ENCODE measurements around the gene ELL2. TPM values are rescaled to one million over a fixed set of nuclear protein-coding genes. Genes with fewer than 3 reads are reported as not detected.

Gene ELL2
- total and polyA plus RNA-seq, 9 of the 15 experiments (the other 6 are each of a cell fraction or from before 2014, with no cell fraction given), result 4.3 to 18.3 (median 14.5) TPM

DNA sequence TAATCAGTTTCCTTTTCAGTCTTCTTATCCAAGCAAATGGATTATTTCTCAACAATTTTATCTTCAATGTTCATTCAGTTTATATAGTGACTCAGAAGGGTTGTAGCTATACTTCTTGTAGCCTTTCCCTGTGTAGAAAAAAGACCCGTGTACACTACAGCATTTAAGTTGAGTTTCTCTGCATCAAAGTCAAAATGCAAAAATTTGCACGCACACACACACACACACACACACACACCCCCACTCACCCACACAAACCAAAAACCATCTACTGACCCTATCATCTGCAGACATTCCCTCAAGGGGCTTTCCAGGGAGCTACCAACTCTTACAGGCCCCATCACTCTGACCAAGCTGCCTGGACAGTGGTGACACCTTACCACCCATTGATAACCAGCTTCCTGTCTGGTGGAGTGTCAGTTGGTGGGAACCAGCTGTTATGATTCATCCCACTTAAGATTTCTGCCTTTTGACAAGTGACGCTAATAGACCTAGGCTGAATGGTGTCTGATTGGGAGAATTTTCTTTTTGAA, 12.2 kb upstream of the ELL2 start (continued):
- peak; percentile 73; the same call in 1 of the 2 replicates for TF ChIP-seq LCOR (CRISPR knock-in tag; IDR thresholded peaks at IDR 0.05)
- TF ChIP-seq RCOR1 (IDR thresholded peaks at IDR 0.05; ENCODE audit: borderline replicate concordance in 1 of 2, low read depth in 2 of 2, low read length in 2 of 2), result peak in 1 of 2 experiments; percentile 79; a peak in 2 of 4 replicates
- TF ChIP-seq CC2D1A (IDR thresholded peaks at IDR 0.05), result peak; percentile 76
- TF ChIP-seq KLF16 (IDR thresholded peaks at IDR 0.05), result peak; percentile 79; the same call in 1 of the 2 replicates
- no peak for TF ChIP-seq TGIF2 (CRISPR knock-in tag; IDR thresholded peaks at IDR 0.05)
- no peak for TF ChIP-seq KAT2B (IDR thresholded peaks at IDR 0.05; ENCODE audit: low read depth, low read length)
- TF ChIP-seq CHCHD3 (CRISPR knock-in tag; IDR thresholded peaks at IDR 0.05), result no peak
- TF ChIP-seq JUN (IDR thresholded peaks at IDR 0.05; ENCODE audit: borderline replicate concordance, low read depth, low read length), result peak; percentile 78
- no peak for TF ChIP-seq JUN (CRISPR knock-in tag; IDR thresholded peaks at IDR 0.05; ENCODE audit: borderline replicate concordance)
- peak in 1 of 2 experiments; percentile 81; a peak in 2 of 4 replicates for TF ChIP-seq HDAC1 (IDR thresholded peaks at IDR 0.05)
- TF ChIP-seq, protein P1, sequence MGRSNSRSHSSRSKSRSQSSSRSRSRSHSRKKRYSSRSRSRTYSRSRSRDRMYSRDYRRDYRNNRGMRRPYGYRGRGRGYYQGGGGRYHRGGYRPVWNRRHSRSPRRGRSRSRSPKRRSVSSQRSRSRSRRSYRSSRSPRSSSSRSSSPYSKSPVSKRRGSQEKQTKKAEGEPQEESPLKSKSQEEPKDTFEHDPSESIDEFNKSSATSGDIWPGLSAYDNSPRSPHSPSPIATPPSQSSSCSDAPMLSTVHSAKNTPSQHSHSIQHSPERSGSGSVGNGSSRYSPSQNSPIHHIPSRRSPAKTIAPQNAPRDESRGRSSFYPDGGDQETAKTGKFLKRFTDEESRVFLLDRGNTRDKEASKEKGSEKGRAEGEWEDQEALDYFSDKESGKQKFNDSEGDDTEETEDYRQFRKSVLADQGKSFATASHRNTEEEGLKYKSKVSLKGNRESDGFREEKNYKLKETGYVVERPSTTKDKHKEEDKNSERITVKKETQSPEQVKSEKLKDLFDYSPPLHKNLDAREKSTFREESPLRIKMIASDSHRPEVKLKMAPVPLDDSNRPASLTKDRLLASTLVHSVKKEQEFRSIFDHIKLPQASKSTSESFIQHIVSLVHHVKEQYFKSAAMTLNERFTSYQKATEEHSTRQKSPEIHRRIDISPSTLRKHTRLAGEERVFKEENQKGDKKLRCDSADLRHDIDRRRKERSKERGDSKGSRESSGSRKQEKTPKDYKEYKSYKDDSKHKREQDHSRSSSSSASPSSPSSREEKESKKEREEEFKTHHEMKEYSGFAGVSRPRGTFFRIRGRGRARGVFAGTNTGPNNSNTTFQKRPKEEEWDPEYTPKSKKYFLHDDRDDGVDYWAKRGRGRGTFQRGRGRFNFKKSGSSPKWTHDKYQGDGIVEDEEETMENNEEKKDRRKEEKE (IDR thresholded peaks at IDR 0.05; ENCODE audit: borderline replicate concordance in 1 of 2, control insufficient read depth in 1 of 2, low read depth in 2 of 2, low read length in 1 of 2), result 0 out of 4 replicates have a peak, but pooled peaks of 1 of the 2 experiments have one; percentile 70
- no peak for TF ChIP-seq SIRT6 (IDR thresholded peaks at IDR 0.05; ENCODE audit: low read depth, low read length)
- peak; percentile 86 for TF ChIP-seq TAF9B (IDR thresholded peaks at IDR 0.05; ENCODE audit: partially characterized antibody)
- TF ChIP-seq FOXA1 (IDR thresholded peaks at IDR 0.05; ENCODE audit: borderline replicate concordance), result no peak
- no peak for TF ChIP-seq MCM3 (IDR thresholded peaks at IDR 0.05)
- TF ChIP-seq FOS (IDR thresholded peaks at IDR 0.05; ENCODE audit: extremely low read depth, insufficient read length), result peak; percentile 27
- TF ChIP-seq, protein P2, sequence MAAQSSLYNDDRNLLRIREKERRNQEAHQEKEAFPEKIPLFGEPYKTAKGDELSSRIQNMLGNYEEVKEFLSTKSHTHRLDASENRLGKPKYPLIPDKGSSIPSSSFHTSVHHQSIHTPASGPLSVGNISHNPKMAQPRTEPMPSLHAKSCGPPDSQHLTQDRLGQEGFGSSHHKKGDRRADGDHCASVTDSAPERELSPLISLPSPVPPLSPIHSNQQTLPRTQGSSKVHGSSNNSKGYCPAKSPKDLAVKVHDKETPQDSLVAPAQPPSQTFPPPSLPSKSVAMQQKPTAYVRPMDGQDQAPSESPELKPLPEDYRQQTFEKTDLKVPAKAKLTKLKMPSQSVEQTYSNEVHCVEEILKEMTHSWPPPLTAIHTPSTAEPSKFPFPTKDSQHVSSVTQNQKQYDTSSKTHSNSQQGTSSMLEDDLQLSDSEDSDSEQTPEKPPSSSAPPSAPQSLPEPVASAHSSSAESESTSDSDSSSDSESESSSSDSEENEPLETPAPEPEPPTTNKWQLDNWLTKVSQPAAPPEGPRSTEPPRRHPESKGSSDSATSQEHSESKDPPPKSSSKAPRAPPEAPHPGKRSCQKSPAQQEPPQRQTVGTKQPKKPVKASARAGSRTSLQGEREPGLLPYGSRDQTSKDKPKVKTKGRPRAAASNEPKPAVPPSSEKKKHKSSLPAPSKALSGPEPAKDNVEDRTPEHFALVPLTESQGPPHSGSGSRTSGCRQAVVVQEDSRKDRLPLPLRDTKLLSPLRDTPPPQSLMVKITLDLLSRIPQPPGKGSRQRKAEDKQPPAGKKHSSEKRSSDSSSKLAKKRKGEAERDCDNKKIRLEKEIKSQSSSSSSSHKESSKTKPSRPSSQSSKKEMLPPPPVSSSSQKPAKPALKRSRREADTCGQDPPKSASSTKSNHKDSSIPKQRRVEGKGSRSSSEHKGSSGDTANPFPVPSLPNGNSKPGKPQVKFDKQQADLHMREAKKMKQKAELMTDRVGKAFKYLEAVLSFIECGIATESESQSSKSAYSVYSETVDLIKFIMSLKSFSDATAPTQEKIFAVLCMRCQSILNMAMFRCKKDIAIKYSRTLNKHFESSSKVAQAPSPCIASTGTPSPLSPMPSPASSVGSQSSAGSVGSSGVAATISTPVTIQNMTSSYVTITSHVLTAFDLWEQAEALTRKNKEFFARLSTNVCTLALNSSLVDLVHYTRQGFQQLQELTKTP (IDR thresholded peaks at IDR 0.05; ENCODE audit: low read depth in 1 of 2, partially characterized antibody in 2 of 2), result peak in 1 of 2 experiments; percentile 43
- 0 out of 2 replicates have a peak, but pooled peaks have one; percentile 43 for TF ChIP-seq MECOM (CRISPR knock-in tag; IDR thresholded peaks at IDR 0.05)
- TF ChIP-seq CREB1 (IDR thresholded peaks at IDR 0.05), result peak; percentile 65
- peak; percentile 47; the same call in 1 of the 2 replicates for TF ChIP-seq CREB1 (CRISPR knock-in tag; IDR thresholded peaks at IDR 0.05)
- peak; percentile 89 for TF ChIP-seq DPF2 (IDR thresholded peaks at IDR 0.05)
- no peak for TF ChIP-seq TEAD1 (CRISPR knock-in tag; IDR thresholded peaks at IDR 0.05)

All from K562 (cell line).